ENCODE data around the gene CRTC1. TPM values are rescaled to one million over a fixed set of nuclear protein-coding genes. Genes with fewer than 3 reads are reported as not detected.

Gene CRTC1
- total and polyA plus RNA-seq, 10 donors: 3.1 to 15.7 (median 8.2) TPM

GRCh38 chr19:18672044-18672451 is 11.4 kb upstream of the CRTC1 start:
- no peaks in the 10 kb centered on the region for H3K27me3 ChIP-seq (replicated peaks in 1 of 7)
- H3K36me3 ChIP-seq: peaks cover 0 to 55% (median 28%) of the 10 kb centered on the region in 6 donors
- TF ChIP-seq CTCF (IDR thresholded peaks at IDR 0.05 in 8 of 11, conservative IDR thresholded peaks at IDR 0.05 in 3 of 11) (no peak), POLR2AphosphoS5 (IDR thresholded peaks at IDR 0.05) (no peak), POLR2A (IDR thresholded peaks at IDR 0.05) (no peak)
- 90 to 95% (median 92%) methylated on average over 8 to 24 of the region's 24 CpGs for WGBS, 5 donors
- H3K27ac ChIP-seq: no peak overlapping the region
- no peaks in the 10 kb centered on the region for H3K4me1 ChIP-seq
- DNase-seq: no peak
- intact Hi-C loops (cut with DNase I; ENCODE audit: low total_unique reads): no loop called here
- no peaks in the 10 kb centered on the region for H3K9me3 ChIP-seq
- H3K4me3 ChIP-seq: no peak overlapping the region

- 81 to 85% (median 81%) methylated on average over 13 of the region's 13 CpGs for WGBS, 5 donors
- intact Hi-C loops (cut with DNase I; ENCODE audit: low total_unique reads): no loop called here
- no peak for DNase-seq
- H3K27ac ChIP-seq: no peak overlapping the region
- peaks cover 0 to 47% (median 24%) of the 10 kb centered on the region in 6 donors for H3K36me3 ChIP-seq
- H3K27me3 ChIP-seq (replicated peaks in 1 of 7): no peaks in the 10 kb centered on the region
- no peaks in the 10 kb centered on the region for H3K9me3 ChIP-seq
- no peak overlapping the region for H3K4me3 ChIP-seq
- H3K4me1 ChIP-seq: peaks cover 0 to 7% (median 2%) of the 10 kb centered on the region in 6 donors
- TF ChIP-seq POLR2AphosphoS5 (IDR thresholded peaks at IDR 0.05): no peak
- no peak for TF ChIP-seq POLR2A (IDR thresholded peaks at IDR 0.05)
- TF ChIP-seq CTCF (IDR thresholded peaks at IDR 0.05 in 8 of 11, conservative IDR thresholded peaks at IDR 0.05 in 3 of 11): no peak
Observed at GRCh38 chr19:18672606-18673337, 10.7 kb upstream of the CRTC1 start.

GRCh38 chr19:18674616-18675015 is 8.9 kb upstream of the CRTC1 start:
- Histone ChIP-seq H3K27me3 (replicated peaks in 1 of 7) (peaks cover 0 to 4% (median 0%) of the 10 kb centered on the region in 7 donors), H3K4me1 (peaks cover 0 to 23% (median 10%) of the 10 kb centered on the region in 6 donors), H3K27ac (no peak overlapping the region), H3K36me3 (peaks cover 0 to 29% (median 6%) of the 10 kb centered on the region in 6 donors), H3K9me3 (no peaks in the 10 kb centered on the region), H3K4me3 (no peak overlapping the region)
- intact Hi-C loops (cut with DNase I; ENCODE audit: low total_unique reads): no loop called here
- TF ChIP-seq CTCF (IDR thresholded peaks at IDR 0.05 in 8 of 11, conservative IDR thresholded peaks at IDR 0.05 in 3 of 11): no peak
- no peak for TF ChIP-seq POLR2A (IDR thresholded peaks at IDR 0.05)
- no peak for TF ChIP-seq POLR2AphosphoS5 (IDR thresholded peaks at IDR 0.05)
- 87 to 93% (median 93%) methylated on average over 11 of the region's 11 CpGs for WGBS, 5 donors
- DNase-seq: no peak

- H3K4me1 ChIP-seq: peaks cover 0 to 23% (median 10%) of the 10 kb centered on the region in 6 donors
- intact Hi-C loops (cut with DNase I; ENCODE audit: low total_unique reads): no loop called here
- WGBS, 5 donors: 31 to 58% (median 50%) methylated on average over 5 of the region's 5 CpGs
- peak in 5 of 11 experiments; percentile 9 to 36 (median 29) for TF ChIP-seq CTCF (IDR thresholded peaks at IDR 0.05 in 8 of 11, conservative IDR thresholded peaks at IDR 0.05 in 3 of 11)
- TF ChIP-seq POLR2A (IDR thresholded peaks at IDR 0.05): no peak
- H3K27ac ChIP-seq: no peak overlapping the region
- no peak for DNase-seq
- H3K27me3 ChIP-seq (replicated peaks in 1 of 7): peaks cover 0 to 4% (median 0%) of the 10 kb centered on the region in 7 donors
- H3K9me3 ChIP-seq: no peaks in the 10 kb centered on the region
- no peak overlapping the region for H3K4me3 ChIP-seq
- peaks cover 0 to 17% (median 5%) of the 10 kb centered on the region in 6 donors for H3K36me3 ChIP-seq
Observed at GRCh38 chr19:18675779-18676178, 7.7 kb upstream of the CRTC1 start.
